HUES6 (cell line): ENCODE measurements around the gene POU6F2.

Source experiments
- H3K27ac ChIP-seq: 2 replicates; pipeline ENCODE4 v1.7.0; 2013; ENCODE audit warnings: low read depth, mild to moderate bottlenecking, low read length, inconsistent platforms
- H3K27me3 ChIP-seq: 2 replicates; pipeline ENCODE4 v1.6.1; 2013; ENCODE audit warnings: low read length; ENCODE audit not compliant: control insufficient read depth, insufficient read depth
- H3K36me3 ChIP-seq: 2 replicates; pipeline ENCODE4 v1.6.1; 2013; ENCODE audit warnings: low read length; ENCODE audit not compliant: control insufficient read depth, insufficient read depth
- H3K4me1 ChIP-seq: 2 replicates; pipeline ENCODE4 v1.6.1; 2013; ENCODE audit warnings: low read length; ENCODE audit not compliant: control insufficient read depth, insufficient read depth
- H3K4me3 ChIP-seq: 2 replicates; pipeline ENCODE4 v1.5.1; 2013; ENCODE audit warnings: low read depth, low read length
- H3K9ac ChIP-seq: one replicate; pipeline ENCODE4 v1.6.1; 2013; ENCODE audit warnings: mild to moderate bottlenecking, low read length
- H3K9me3 ChIP-seq: 2 replicates; pipeline ENCODE4 v1.6.1; 2013; ENCODE audit warnings: low read depth, low read length; ENCODE audit not compliant: control insufficient read depth, insufficient read depth

The POU6F2 gene

DNA sequence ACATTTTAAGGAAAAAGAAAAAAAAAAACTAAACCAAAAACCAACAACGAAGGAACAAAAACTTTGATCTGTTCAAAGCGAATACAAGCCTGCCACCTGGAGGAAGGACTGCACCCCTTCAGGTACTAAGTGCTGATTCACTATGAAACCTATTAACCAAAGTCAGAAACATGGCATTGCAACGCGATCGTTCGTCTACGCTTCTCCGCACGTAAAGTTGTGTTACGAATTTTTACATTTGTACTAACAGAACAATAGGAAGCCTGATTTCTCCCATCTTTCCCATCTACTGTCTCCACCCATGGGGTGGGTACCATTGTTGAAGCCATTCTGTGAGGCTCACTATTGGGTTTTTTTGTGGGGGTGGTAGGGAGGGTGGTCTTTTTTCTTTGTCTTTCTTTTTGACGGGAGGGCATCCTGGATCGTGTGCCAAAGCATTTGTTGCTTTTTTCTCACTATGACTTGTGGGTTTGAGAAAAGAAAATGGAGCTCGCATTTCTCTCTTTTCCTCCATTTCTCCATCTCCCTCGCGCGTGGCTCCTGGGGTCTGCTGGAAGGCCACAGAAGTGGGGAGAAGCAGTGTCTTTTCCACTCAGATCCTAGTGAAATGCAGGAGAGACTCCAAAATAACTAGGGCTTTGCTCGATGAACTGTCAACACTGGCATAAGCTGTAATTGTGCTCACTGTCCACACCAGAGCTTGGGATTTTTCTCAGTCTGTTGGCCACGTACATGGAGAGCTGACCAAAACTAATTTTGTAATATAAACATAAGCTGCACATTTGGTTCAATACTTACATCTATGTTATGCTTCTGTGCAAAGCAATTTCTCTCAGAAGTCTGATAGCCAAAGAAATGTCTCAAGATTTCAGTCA is 487.6 kb downstream of the POU6F2 start:
- Histone ChIP-seq H3K27ac (no peak overlapping the region), H3K36me3 (no peaks in the 10 kb centered on the region), H3K27me3 (no peaks in the 10 kb centered on the region), H3K4me3 (peak overlapping the region; percentile 32; the same call in 1 of the 2 replicates), H3K9ac (no peak overlapping the region), H3K4me1 (peaks cover 17% of the 10 kb centered on the region), H3K9me3 (no peaks in the 10 kb centered on the region)

DNA sequence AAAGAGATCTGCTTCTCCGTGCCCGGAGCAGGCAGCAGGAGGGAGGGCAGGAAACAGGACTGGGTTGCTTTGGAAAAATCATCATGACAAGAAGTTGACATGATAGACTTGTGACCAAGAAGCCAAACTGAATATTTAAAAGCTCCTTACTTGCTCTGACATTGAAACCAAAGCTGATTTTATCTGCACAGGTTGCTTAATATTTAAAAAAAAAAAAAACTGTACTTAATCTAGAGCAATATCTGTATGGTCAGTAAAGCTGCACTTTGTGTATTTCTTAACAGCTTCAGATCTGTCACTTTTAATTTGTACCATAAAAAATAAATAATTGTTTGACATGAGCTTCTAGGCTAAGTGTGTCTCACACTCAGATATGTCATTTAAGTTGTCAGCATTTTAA is 490.6 kb downstream of the POU6F2 start:
- H3K4me1 ChIP-seq = 0 out of 2 replicates have a peak, but pooled peaks cover 7% of the 10 kb centered on the region
- H3K9me3 ChIP-seq = no peaks in the 10 kb centered on the region
- H3K4me3 ChIP-seq = no peak overlapping the region
- no peak overlapping the region for H3K27ac ChIP-seq
- H3K27me3 ChIP-seq = no peaks in the 10 kb centered on the region
- no peaks in the 10 kb centered on the region for H3K36me3 ChIP-seq
- no peak overlapping the region for H3K9ac ChIP-seq

- Histone ChIP-seq H3K4me3 (no peak overlapping the region), H3K9ac (no peak overlapping the region)
Measured at GRCh38 chr7:39468808-39469374, 491.2 kb downstream of the POU6F2 start.

DNA sequence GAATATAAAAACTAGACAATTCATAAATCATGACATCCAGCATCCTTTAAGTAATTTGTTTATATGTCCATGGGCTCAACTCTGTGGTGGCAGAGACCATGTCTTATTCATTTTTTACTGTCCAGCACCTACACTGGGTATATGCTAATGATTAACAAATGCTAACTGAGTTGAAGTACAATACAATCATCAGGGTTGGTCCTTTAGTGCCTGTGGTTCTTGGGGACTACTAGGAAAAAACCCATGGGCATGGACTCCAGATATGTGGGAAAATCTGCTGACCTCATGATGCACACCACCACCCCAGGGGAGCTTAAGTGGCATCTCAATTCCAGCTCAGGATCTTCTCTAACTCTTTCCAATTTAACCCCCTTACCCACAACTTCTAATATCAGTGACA is 503.2 kb downstream of the POU6F2 start:
- Histone ChIP-seq H3K36me3 (no peaks in the 10 kb centered on the region), H3K27ac (no peak overlapping the region), H3K27me3 (no peaks in the 10 kb centered on the region), H3K4me1 (no peaks in the 10 kb centered on the region), H3K9ac (no peak overlapping the region), H3K4me3 (no peak overlapping the region), H3K9me3 (peaks cover 3% of the 10 kb centered on the region; the same call in 1 of the 2 replicates)

More at GRCh38 chr7:39468808-39469374, 491.2 kb downstream of the POU6F2 start:
- H3K4me1 ChIP-seq = 0 out of 2 replicates have a peak, but pooled peaks cover 7% of the 10 kb centered on the region
- H3K27ac ChIP-seq = no peak overlapping the region
- no peaks in the 10 kb centered on the region for H3K36me3 ChIP-seq
- no peaks in the 10 kb centered on the region for H3K27me3 ChIP-seq
- H3K9me3 ChIP-seq = no peaks in the 10 kb centered on the region

GRCh38 chr7:39488467-39489393 is 511.0 kb downstream of the POU6F2 start:
- no peak overlapping the region for H3K4me3 ChIP-seq
- no peak overlapping the region for H3K27ac ChIP-seq
- H3K27me3 ChIP-seq = no peaks in the 10 kb centered on the region
- H3K9me3 ChIP-seq = no peaks in the 10 kb centered on the region
- H3K9ac ChIP-seq = no peak overlapping the region
- H3K4me1 ChIP-seq = no peaks in the 10 kb centered on the region
- H3K36me3 ChIP-seq = no peaks in the 10 kb centered on the region

DNA sequence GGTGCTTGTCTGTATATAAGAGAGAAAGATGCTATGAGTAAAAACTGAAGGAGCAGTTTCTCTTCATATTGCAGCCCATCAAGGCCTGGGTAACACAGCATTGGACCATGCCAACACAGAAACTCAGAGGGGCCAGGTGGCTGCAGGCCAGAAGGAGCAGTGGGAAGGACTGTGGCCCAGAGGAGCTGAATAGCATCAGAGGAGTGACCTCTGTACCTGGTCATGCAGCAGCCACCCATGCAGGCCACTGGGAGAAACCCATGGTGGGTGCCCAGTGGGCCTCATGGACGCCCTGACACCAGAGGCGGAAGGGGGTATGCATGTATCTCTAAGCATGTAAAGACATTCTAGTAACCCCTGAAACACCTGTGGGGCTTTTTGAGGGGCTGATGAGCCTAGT is 512.6 kb downstream of the POU6F2 start:
- H3K27me3 ChIP-seq = no peaks in the 10 kb centered on the region
- H3K27ac ChIP-seq = no peak overlapping the region
- no peak overlapping the region for H3K9ac ChIP-seq
- H3K4me1 ChIP-seq = no peaks in the 10 kb centered on the region
- no peaks in the 10 kb centered on the region for H3K9me3 ChIP-seq
- H3K36me3 ChIP-seq = no peaks in the 10 kb centered on the region
- no peak overlapping the region for H3K4me3 ChIP-seq

- Histone ChIP-seq H3K9ac (no peak overlapping the region), H3K4me3 (no peak overlapping the region), H3K27ac (no peak overlapping the region), H3K27me3 (no peaks in the 10 kb centered on the region), H3K9me3 (no peaks in the 10 kb centered on the region), H3K4me1 (no peaks in the 10 kb centered on the region), H3K36me3 (no peaks in the 10 kb centered on the region)
Measured at GRCh38 chr7:39493934-39494333, 516.2 kb downstream of the POU6F2 start.

DNA sequence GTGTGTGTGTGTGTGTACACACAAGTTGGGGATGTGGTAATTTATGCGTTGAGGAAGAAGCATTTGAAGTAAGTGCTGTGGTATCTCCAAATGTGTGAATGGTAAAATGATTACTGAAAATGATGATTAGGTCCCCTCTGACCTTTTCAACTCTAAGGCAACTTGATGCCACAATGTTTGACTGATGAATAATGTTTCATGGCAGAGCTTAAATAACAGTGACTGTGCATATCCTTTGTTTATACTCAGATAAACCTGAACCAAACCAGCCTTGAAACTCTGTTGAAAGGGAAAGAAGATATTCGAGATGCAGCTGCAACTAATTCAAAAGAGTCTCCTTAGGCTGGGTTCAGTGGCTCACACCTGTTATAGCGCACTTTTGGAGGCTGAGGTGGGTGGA is 523.6 kb downstream of the POU6F2 start:
- H3K9me3 ChIP-seq = no peaks in the 10 kb centered on the region
- H3K9ac ChIP-seq = no peak overlapping the region
- H3K27me3 ChIP-seq = no peaks in the 10 kb centered on the region
- no peak overlapping the region for H3K27ac ChIP-seq
- H3K36me3 ChIP-seq = no peaks in the 10 kb centered on the region
- H3K4me1 ChIP-seq = no peaks in the 10 kb centered on the region
- no peak overlapping the region for H3K4me3 ChIP-seq

DNA sequence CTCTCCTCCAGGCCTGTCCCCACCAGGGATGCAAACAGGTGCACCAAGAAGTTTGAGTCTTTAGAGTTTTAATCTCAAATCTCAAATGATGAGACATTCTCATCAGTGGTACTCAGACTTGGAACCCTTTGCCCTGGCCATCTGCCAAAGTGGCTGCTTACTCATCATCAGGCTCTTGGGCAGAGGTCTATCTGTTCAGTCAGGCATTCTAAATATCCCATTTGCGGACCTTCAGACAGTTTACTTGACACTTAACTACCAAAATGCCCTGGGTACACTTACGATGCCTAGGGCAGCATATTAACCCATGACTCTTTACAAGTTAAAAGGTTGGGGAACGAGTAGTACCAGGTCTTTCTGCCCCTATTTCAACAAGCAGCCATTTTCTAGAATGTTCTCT is 527.3 kb downstream of the POU6F2 start:
- Histone ChIP-seq H3K27ac (no peak overlapping the region), H3K4me1 (no peaks in the 10 kb centered on the region), H3K36me3 (no peaks in the 10 kb centered on the region), H3K9ac (no peak overlapping the region), H3K4me3 (no peak overlapping the region), H3K27me3 (no peaks in the 10 kb centered on the region), H3K9me3 (no peaks in the 10 kb centered on the region; the same call in 1 of the 2 replicates)

- Histone ChIP-seq H3K4me3 (no peak overlapping the region), H3K27ac (no peak overlapping the region), H3K4me1 (no peaks in the 10 kb centered on the region), H3K36me3 (no peaks in the 10 kb centered on the region), H3K27me3 (no peaks in the 10 kb centered on the region), H3K9me3 (no peaks in the 10 kb centered on the region; the same call in 1 of the 2 replicates), H3K9ac (no peak overlapping the region)
Measured at GRCh38 chr7:39507866-39508551, 530.3 kb downstream of the POU6F2 start.
